ENCODE measurements around the gene IGF2. TPM values are rescaled to one million over a fixed set of nuclear protein-coding genes. Genes with fewer than 3 reads are reported as not detected.

IGF2 gene
- total RNA-seq (100 to 1,000 TPM in 1 of 5 donors, 10 to 100 TPM in 3, 1 to 10 TPM in 1; 5.2 to 164 (median 29.2) TPM), polyA plus RNA-seq (1 to 10 TPM; 3.8 to 9.6 (median 5.2) TPM)
- long read RNA-seq, donor 1, full-length matches to known transcripts, result 59 of 65 reads
- long read RNA-seq, donor 1, partial matches to known transcripts, result 6 of 65 reads
- long read RNA-seq, donor 1, other reads (novel, unspliced or antisense), result 0 of 65 reads
- long read RNA-seq, donor 2, full-length matches to known transcripts, result 95 of 103 reads
- long read RNA-seq, donor 2, partial matches to known transcripts, result 8 of 103 reads
- long read RNA-seq, donor 2, other reads (novel, unspliced or antisense), result 0 of 103 reads
- long read RNA-seq, donor 3, full-length matches to known transcripts, result 62 of 62 reads
- long read RNA-seq, donor 3, partial matches to known transcripts, result 0 of 62 reads
- long read RNA-seq, donor 3, other reads (novel, unspliced or antisense), result 0 of 62 reads
- long read RNA-seq, donor 4, full-length matches to known transcripts, result 5 of 5 reads
- long read RNA-seq, donor 4, partial matches to known transcripts, result 0 of 5 reads
- long read RNA-seq, donor 4, other reads (novel, unspliced or antisense), result 0 of 5 reads
- long read RNA-seq, donor 5, full-length matches to known transcripts, result 273 of 335 reads
- long read RNA-seq, donor 5, partial matches to known transcripts, result 49 of 335 reads
- long read RNA-seq, donor 5, other reads (novel, unspliced or antisense), result 13 of 335 reads
- long read RNA-seq, donor 6, full-length matches to known transcripts, result 216 of 238 reads
- long read RNA-seq, donor 6, partial matches to known transcripts, result 22 of 238 reads
- long read RNA-seq, donor 6, other reads (novel, unspliced or antisense), result 0 of 238 reads
- long read RNA-seq, donor 7, full-length matches to known transcripts, result 69 of 117 reads
- long read RNA-seq, donor 7, partial matches to known transcripts, result 48 of 117 reads
- long read RNA-seq, donor 7, other reads (novel, unspliced or antisense), result 0 of 117 reads
- long read RNA-seq, donor 8, full-length matches to known transcripts, result 101 of 132 reads
- long read RNA-seq, donor 8, partial matches to known transcripts, result 31 of 132 reads
- long read RNA-seq, donor 8, other reads (novel, unspliced or antisense), result 0 of 132 reads
- long read RNA-seq, donor 9, full-length matches to known transcripts, result 72 of 93 reads
- long read RNA-seq, donor 9, partial matches to known transcripts, result 21 of 93 reads
- long read RNA-seq, donor 9, other reads (novel, unspliced or antisense), result 0 of 93 reads
- long read RNA-seq, donor 10, full-length matches to known transcripts, result 20 of 20 reads
- long read RNA-seq, donor 10, partial matches to known transcripts, result 0 of 20 reads
- long read RNA-seq, donor 10, other reads (novel, unspliced or antisense), result 0 of 20 reads

- H3K4me3 ChIP-seq, result peak within 1 kb of the TSS; percentile 36 to 53 (median 38)
- 0 to 7% (median 1%) methylated on average over 6 to 62 of the region's 62 CpGs; no CpG with 5 or more reads in 1 of the 5 donors for WGBS, 5 donors
- H3K27me3 ChIP-seq, result peaks cover 22 to 100% (median 90%) of the 10 kb centered on the region in 3 donors
- intact Hi-C loops (cut with DNase I; ENCODE audit: low total_unique reads), result no loop called here
- H3K9me3 ChIP-seq, result no peaks in the 10 kb centered on the region
- H3K27ac ChIP-seq, result no peak within 1 kb of the TSS
- peaks cover 36 to 52% (median 48%) of the 10 kb centered on the region in 4 donors for H3K4me1 ChIP-seq
- no peaks in the 10 kb centered on the region for H3K36me3 ChIP-seq
- TF ChIP-seq EP300 (IDR thresholded peaks at IDR 0.05) (no peak), POLR2AphosphoS5 (IDR thresholded peaks at IDR 0.05) (no peak), POLR2A (IDR thresholded peaks at IDR 0.05) (no peak)
- TF ChIP-seq, protein P1, sequence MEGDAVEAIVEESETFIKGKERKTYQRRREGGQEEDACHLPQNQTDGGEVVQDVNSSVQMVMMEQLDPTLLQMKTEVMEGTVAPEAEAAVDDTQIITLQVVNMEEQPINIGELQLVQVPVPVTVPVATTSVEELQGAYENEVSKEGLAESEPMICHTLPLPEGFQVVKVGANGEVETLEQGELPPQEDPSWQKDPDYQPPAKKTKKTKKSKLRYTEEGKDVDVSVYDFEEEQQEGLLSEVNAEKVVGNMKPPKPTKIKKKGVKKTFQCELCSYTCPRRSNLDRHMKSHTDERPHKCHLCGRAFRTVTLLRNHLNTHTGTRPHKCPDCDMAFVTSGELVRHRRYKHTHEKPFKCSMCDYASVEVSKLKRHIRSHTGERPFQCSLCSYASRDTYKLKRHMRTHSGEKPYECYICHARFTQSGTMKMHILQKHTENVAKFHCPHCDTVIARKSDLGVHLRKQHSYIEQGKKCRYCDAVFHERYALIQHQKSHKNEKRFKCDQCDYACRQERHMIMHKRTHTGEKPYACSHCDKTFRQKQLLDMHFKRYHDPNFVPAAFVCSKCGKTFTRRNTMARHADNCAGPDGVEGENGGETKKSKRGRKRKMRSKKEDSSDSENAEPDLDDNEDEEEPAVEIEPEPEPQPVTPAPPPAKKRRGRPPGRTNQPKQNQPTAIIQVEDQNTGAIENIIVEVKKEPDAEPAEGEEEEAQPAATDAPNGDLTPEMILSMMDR (IDR thresholded peaks at IDR 0.05), result no peak
- DNase-seq, result peak in 1 of 2 donors; percentile 83
Measured at GRCh38 chr11:2139123-2139521, at the start of gene IGF2. Gene IGF2 (minus strand): TSS chr11:2139389. CDS start chr11:2135523, 3,866 bp downstream.

GRCh38 chr11:2188745-2189144 is 49.6 kb upstream of the IGF2 start:
- no peak for TF ChIP-seq POLR2AphosphoS5 (IDR thresholded peaks at IDR 0.05)
- no peak for TF ChIP-seq POLR2A (IDR thresholded peaks at IDR 0.05)
- no peak for TF ChIP-seq EP300 (IDR thresholded peaks at IDR 0.05)
- TF ChIP-seq, protein P1 (IDR thresholded peaks at IDR 0.05), result no peak
- intact Hi-C loops (cut with DNase I; ENCODE audit: low total_unique reads), result no loop called here
- peaks cover 7 to 14% (median 10%) of the 10 kb centered on the region in 4 donors for H3K4me1 ChIP-seq
- H3K27me3 ChIP-seq, result peaks cover 0 to 92% (median 30%) of the 10 kb centered on the region in 3 donors
- H3K9me3 ChIP-seq, result no peaks in the 10 kb centered on the region
- DNase-seq, result no peak
- H3K4me3 ChIP-seq, result no peak overlapping the region
- WGBS, 5 donors, result 84 to 90% (median 86%) methylated on average over 19 of the region's 19 CpGs
- no peak overlapping the region for H3K27ac ChIP-seq
- no peaks in the 10 kb centered on the region for H3K36me3 ChIP-seq

DNA sequence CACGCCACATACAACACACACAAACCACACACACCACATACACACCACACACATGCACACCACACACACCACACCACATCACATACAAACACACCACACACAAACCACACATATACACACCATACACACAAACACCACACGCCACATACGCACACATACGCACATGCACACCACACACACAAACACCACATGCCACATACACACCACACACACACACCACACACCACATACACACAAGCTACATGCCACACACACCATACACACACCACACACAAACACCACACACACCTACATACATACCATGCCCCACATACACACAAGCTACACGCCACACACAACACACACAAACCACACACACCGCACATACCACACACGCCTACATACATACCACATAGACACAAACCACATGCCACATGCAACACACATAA is 48.1 kb upstream of the IGF2 start:
- TF ChIP-seq EP300 (IDR thresholded peaks at IDR 0.05) (no peak), POLR2AphosphoS5 (IDR thresholded peaks at IDR 0.05) (no peak), POLR2A (IDR thresholded peaks at IDR 0.05) (no peak)
- TF ChIP-seq, protein P1 (IDR thresholded peaks at IDR 0.05), result no peak
- peaks cover 0 to 84% (median 31%) of the 10 kb centered on the region in 3 donors for H3K27me3 ChIP-seq
- no peak overlapping the region for H3K4me3 ChIP-seq
- no peak overlapping the region for H3K27ac ChIP-seq
- WGBS, 5 donors, result 89 to 95% (median 90%) methylated on average over 7 of the region's 7 CpGs
- no peaks in the 10 kb centered on the region for H3K36me3 ChIP-seq
- no peaks in the 10 kb centered on the region for H3K9me3 ChIP-seq
- intact Hi-C loops (cut with DNase I; ENCODE audit: low total_unique reads), result no loop called here
- DNase-seq, result no peak
- H3K4me1 ChIP-seq, result peaks cover 3 to 7% (median 6%) of the 10 kb centered on the region in 4 donors
